Measurements from ENCODE around the gene DMWD.

The DMWD gene

GRCh38 chr19:45745606-45746005, 47.0 kb downstream of the DMWD start:
- no peak for DNase-seq (ENCODE audit: low read depth)

- no peak for DNase-seq (ENCODE audit: low read depth)
Measured at GRCh38 chr19:45742969-45743368, 49.7 kb downstream of the DMWD start.

- no peak for DNase-seq (ENCODE audit: low read depth)
Measured at GRCh38 chr19:45739498-45740439, 52.9 kb downstream of the DMWD start.

- DNase-seq (ENCODE audit: low read depth) = no peak
Measured at GRCh38 chr19:45733160-45733810, 59.4 kb downstream of the DMWD start, which contains the start of gene MEIOSIN. TSS of gene MEIOSIN (plus strand) at chr19:45733439. CDS start at chr19:45735377, 1,938 bp downstream.

All from CMK (cell line).